NCI-H2081 (cell line): ENCODE results near the gene COQ3.
"Not testable (repeated sequence)": the region's sequence is repeated elsewhere in the genome, so short reads cannot be mapped to it uniquely, and the experiment has no call there.

ENCODE experiments used
- DNase-seq, 2 experiments: peaks; one replicate each; lab custom pipeline; 2025; lab: John Stamatoyannopoulos, UW

Gene COQ3

DNA sequence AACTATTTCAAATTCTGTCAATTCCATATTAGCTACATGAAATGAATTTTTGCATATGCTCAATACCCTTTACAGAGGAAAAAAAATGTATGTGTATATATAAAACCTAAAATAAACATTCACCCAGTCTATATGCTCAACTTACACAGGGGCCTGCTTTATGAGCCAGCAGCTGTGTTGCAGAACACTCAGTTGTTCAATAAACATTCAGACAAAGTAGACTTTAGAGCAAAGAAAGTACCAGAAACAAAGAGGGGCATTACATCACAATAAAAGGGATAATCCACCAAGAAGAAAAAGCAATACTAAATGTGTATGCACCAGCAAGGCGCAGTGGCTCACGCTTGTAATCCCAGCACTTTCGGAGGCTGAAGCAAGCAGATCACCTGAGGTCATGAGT is 9.5 kb downstream of the COQ3 start:
- DNase-seq: no peak

GRCh38 chr6:99378636-99379035 is 15.4 kb downstream of the COQ3 start:
- DNase-seq: no peak

GRCh38 chr6:99369533-99369932 is 24.5 kb downstream of the COQ3 start:
- DNase-seq: no peak

DNA sequence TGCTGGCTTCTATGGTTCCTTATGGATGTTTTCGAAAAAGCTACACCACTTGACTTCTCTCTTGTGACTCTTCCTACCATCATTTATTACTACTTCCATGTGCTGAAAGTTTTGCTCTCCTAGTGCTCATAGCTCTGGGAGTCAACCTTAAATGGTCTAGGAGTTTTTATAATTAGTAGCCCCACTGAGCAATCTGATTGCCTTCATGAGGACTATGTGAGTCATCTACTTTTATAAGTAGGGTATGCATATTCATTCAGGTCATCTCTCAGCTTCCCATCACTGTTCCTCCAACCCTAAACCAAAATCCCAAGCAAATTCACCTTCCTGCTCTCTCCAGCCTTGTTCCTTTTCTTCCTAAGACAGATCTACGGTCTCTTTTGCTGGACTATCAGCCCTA is 27.1 kb downstream of the COQ3 start:
- DNase-seq: no peak

GRCh38 chr6:99364026-99364425 is 30.0 kb downstream of the COQ3 start:
- DNase-seq: no peak

DNA sequence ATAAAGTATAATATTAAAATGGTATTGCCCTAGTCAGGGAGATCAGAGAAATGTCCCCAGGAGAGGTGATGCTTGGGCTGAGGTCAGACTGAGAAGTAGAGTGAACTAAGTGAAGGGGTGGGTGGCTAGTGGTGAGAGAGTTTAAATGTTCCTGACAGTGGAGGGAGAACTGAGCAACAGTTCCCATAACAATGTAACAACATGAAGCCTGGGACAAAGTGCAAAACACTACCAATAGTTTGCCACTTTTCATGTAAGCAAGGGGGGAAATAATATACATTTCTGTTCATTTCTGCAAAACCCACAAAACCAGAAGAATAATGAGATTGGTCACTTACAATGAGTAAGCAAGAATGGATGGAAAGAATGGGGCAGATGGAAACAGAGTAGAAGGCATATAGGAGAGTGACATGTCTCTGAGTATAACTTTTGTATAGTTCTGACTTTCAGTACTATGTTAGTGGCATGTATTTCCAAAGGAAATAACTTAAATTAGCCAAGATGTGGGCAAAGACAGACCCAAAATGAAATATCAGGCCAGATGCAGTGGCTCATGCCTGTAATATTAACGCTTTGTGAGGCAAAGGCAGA is 31.2 kb downstream of the COQ3 start:
- DNase-seq: no peak

DNA sequence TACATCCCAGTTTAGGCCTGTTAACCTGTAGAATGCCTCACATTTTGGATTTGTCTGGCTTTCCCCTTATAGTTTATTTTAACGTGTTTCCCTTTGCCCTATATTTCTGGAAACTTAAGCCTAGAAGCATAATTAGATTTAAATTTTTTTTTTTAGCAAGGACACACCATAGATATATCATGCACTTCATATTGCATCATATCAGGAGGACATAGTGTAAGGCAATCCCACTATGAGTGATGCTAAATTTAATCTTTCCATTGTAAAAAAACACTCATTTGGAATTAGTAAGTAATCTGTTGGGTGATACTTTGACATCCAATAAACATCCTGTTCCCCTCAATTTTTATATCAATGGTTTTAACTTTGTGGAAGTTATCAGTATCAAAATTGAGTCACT is 34.2 kb downstream of the COQ3 start:
- no peak for DNase-seq

- DNase-seq: no peak
Observed at GRCh38 chr6:99356641-99357040, 37.4 kb downstream of the COQ3 start.

DNA sequence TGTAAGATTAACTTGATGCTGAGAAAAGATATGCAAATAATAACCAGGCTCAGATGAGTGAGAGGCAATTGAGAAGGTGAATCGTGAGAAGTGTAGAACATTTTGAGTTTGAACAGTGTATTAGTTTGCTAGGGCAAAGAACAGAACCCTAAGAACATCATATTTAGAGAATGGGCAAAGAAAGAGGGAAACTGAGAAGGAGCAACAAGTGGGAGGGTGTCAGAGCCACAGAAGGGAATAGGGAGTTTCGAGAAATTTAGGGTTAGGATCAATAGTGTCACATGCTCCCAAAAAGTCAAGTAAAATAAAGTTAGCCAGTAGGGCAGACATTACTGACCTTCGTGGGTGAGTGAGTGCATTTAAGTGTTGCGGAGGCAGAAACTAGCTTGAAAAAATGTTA is 39.0 kb downstream of the COQ3 start:
- DNase-seq: no peak

- no peak for DNase-seq
Observed at GRCh38 chr6:99353126-99353525, 40.9 kb downstream of the COQ3 start.

GRCh38 chr6:99350573-99350972 is 43.4 kb downstream of the COQ3 start:
- DNase-seq: peak in 1 of 2 experiments; percentile 18

DNA sequence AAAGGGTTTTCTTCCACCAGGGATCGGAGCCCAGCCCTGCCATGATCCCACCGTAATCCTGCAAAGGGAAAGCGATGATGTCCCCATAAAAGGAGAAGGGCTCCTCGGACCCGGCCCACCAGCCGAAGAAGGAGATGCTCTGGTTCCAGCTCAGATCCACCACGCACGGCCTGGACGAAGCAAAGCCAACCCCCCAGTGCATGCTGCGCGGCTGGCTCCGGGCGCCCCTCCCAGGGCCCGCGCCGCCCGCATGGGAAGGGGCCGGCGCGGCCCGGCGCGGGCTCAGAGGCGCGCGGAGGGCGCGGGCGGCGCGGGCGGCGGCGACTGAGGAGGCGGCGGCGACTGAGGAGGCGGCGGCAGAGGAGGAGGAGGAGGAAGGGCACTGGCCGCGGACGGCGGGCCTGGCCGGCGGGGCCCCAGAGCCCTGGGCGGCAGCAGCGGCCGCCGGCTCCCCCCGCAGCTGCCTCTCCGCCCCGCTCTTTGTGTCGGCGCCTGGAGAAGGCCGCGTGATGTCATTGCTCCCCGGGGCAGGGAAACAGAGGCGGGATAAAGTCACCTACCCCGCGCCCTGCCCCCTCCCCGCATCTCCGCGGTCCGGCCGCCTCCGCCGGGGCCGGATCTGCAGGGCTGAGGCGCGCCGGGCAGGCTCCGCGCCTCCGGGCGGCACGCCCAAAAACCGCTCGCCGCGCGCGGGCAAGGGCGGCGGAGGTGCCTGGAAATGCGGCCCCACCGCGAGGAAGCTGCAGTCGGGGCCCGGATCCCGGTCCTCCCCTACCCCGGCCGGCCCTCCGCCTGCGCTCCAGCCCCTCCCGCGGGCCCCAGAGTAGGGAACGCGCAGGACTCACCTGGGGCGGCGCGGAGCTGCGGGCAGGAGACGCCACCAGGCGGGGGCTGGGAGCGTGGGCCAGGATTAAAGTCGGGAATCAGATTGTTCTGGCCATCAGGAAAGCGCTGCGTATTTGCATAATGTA is 44.5 kb downstream of the COQ3 start, which contains the start of gene FAXC:
Gene FAXC, minus strand, starts transcription at position 504 of the 971 bp plus-strand sequence. Its CDS starts 302 bp downstream, at position 202.
- peak; percentile 73 to 75 for DNase-seq

DNA sequence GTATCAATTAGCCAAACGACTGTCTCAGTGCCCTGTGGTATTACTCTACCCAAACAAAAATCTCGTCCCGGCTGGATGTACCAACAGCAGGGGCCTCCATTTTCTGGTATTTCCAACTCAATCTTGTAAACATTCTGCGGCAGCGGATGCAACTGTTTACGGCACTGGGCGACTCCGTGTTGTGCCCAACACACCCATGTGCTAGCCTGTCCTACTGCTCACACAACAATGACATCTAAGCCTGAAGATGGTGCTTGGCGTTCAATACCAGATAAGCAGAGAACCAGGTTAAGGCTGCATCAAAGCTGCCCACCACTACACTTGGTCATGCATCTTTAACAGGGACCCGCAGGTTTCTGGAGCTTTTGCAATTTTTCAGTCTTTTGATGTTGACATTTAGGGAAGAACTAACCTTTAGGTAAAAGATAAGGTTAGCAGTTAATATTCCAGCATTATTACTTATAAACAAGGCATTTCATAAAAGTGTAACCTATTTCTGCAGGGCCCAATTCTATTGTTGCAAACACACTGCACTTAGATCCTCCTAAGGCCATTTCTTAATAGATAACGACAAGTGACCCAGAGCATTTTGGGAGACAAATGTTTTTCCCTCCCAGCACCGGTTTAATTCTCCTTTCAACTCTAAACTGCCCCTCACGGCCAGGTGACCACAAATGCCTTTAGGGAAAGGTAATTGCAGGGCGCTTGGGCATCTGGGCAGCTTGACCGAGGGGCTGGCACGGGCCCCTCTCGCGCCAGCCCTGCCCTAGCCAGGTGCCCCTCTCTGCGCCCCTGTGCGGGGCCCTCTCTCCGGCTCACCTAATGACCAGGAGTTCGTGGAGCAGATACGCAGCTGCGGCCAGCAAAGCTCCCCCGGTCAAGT is 45.5 kb downstream of the COQ3 start:
- peak in 1 of 2 experiments; percentile 27 for DNase-seq

DNA sequence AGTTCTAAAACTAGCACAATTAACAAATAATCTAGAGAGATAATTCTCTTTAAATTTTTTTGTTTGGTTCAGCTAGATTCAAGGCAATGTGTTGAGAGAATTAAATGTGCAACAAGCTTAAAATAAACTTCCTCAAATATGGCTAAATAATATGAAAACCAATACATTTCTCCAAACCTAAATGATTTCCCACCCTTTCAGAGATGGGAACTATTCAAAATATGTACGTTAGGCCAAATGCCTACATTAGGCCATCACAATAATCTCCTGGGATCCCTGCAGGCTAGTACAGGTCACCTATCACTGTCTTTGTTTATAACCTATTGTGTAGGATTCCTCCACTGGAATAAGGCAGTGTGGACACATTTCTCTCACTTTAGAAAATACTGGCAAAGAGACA is 46.2 kb downstream of the COQ3 start:
- DNase-seq: no peak

DNA sequence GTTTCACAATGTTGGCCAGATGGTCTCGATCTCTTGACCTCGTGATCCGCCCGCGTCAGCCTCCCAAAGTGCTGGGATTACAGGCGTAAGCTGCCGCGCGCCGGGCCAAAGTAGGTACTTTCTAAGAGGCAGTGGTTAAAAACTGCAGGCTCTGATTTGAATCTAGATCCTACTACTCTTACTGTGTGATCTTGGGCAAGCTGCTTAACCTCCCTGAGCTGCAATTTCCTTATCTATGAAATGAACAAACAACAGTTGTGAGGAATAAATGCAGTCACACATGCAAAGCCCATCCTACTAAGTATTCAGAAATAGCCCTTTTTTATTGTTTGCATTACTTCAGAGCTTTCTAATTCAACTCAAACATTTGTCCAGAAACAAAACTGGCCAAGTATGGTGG is 47.4 kb downstream of the COQ3 start:
- no peak for DNase-seq

GRCh38 chr6:99345164-99345563 is 48.8 kb downstream of the COQ3 start:
- DNase-seq: no peak

DNA sequence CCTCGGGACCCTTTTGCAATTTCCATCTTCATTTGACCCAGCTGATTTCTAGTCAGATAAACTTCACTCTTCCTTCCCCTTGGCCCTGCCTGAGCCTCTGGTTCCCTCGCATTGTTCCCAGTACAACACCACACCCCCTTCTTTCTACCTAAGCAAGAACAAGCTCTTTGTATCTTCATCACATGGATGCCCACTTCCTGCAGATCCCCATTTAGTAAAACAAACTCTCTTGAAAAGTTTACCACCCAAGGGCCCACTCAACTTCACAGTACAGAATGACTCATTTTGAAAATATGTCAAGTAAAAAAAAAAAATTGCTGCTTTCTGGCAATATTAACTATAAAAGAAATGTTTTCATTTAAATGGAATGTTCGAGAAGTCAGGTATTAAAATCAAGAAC is 49.7 kb downstream of the COQ3 start:
- no peak for DNase-seq

- DNase-seq: no peak
Observed at GRCh38 chr6:99341862-99342455, 52.0 kb downstream of the COQ3 start.

- DNase-seq: peak in 1 of 2 experiments; percentile 1
Observed at GRCh38 chr6:99338188-99338587, 55.8 kb downstream of the COQ3 start.

DNA sequence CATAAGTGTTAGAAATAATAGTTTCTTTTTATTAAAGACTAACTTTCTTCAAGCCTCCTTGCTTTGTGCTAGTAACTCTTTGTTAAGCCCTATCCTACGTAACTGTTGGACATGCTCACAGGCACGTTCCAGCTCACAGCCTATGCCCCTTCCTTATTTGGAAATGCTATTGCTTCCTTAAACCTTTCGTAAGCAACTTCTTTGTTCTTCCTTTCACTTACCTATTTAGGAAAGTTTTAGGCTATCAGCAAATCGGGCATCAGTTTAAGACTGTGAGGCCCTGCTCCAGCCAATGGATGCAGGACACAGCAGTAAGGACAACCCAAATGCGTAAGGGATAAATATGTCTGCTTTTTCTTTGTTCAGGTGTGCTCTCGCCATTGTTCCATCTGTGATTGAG is 58.7 kb downstream of the COQ3 start:
- not testable (repeated sequence) for DNase-seq

GRCh38 chr6:99334526-99335127 is 59.4 kb downstream of the COQ3 start:
- DNase-seq: peak; percentile 5 to 41
